ENCODE data around the gene ROBO1. TPM values are rescaled to one million over a fixed set of nuclear protein-coding genes. Genes with fewer than 3 reads are reported as not detected.

ROBO1 gene
- total RNA-seq, 1 donor from 2014 or later, result 43.7 TPM

GRCh38 chr3:79056498-79056897 lies 711.3 kb downstream of the ROBO1 start:
- Mint-ChIP-seq H3K36me3 (ENCODE audit: low read depth) (peaks cover 12% of the 10 kb centered on the region), H3K27ac (ENCODE audit: unreplicated experiment) (no peak overlapping the region), H3K4me1 (ENCODE audit: low read depth) (no peaks in the 10 kb centered on the region), H3K9me3 (ENCODE audit: low read depth) (peaks cover 34% of the 10 kb centered on the region), H3K4me3 (ENCODE audit: unreplicated experiment) (no peak overlapping the region), H3K27me3 (ENCODE audit: low read depth) (no peaks in the 10 kb centered on the region)
- TF ChIP-seq, protein P1, sequence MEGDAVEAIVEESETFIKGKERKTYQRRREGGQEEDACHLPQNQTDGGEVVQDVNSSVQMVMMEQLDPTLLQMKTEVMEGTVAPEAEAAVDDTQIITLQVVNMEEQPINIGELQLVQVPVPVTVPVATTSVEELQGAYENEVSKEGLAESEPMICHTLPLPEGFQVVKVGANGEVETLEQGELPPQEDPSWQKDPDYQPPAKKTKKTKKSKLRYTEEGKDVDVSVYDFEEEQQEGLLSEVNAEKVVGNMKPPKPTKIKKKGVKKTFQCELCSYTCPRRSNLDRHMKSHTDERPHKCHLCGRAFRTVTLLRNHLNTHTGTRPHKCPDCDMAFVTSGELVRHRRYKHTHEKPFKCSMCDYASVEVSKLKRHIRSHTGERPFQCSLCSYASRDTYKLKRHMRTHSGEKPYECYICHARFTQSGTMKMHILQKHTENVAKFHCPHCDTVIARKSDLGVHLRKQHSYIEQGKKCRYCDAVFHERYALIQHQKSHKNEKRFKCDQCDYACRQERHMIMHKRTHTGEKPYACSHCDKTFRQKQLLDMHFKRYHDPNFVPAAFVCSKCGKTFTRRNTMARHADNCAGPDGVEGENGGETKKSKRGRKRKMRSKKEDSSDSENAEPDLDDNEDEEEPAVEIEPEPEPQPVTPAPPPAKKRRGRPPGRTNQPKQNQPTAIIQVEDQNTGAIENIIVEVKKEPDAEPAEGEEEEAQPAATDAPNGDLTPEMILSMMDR (IDR thresholded peaks at IDR 0.05), result no peak
- no peak for DNase-seq (ENCODE audit: low spot score)

- TF ChIP-seq, protein P1 (IDR thresholded peaks at IDR 0.05), result no peak
- Mint-ChIP-seq H3K9me3 (ENCODE audit: low read depth) (peaks cover 53% of the 10 kb centered on the region), H3K27ac (ENCODE audit: unreplicated experiment) (no peak overlapping the region), H3K36me3 (ENCODE audit: low read depth) (peaks cover 15% of the 10 kb centered on the region), H3K4me1 (ENCODE audit: low read depth) (no peaks in the 10 kb centered on the region), H3K4me3 (ENCODE audit: unreplicated experiment) (no peak overlapping the region), H3K27me3 (ENCODE audit: low read depth) (no peaks in the 10 kb centered on the region)
- no peak for DNase-seq (ENCODE audit: low spot score)
These were observed 715.6 kb downstream of the ROBO1 start for GRCh38 chr3:79052054-79052681.

DNA sequence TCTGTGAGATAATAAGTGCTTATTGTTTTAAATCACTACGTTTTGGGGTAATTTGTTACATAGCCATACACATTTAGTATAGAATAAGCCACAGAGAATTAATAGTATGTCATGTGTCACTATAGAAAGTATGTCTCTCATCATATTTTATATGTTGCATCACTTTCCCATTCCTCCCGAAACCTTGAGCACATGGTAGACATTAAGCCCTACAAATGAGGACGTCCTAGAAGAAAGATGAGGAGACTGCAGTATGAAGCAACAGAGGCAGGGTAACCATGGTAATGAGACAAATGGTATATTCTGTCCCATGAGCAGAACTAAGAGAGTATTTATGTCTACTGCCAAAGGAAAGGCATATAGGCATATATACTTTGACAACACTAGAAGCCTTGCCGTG lies 720.2 kb downstream of the ROBO1 start:
- H3K27me3 Mint-ChIP-seq (ENCODE audit: low read depth), result no peaks in the 10 kb centered on the region
- peaks cover 39% of the 10 kb centered on the region for H3K9me3 Mint-ChIP-seq (ENCODE audit: low read depth)
- H3K36me3 Mint-ChIP-seq (ENCODE audit: low read depth), result peaks cover 10% of the 10 kb centered on the region
- TF ChIP-seq, protein P1 (IDR thresholded peaks at IDR 0.05), result no peak
- no peak overlapping the region for H3K4me3 Mint-ChIP-seq (ENCODE audit: unreplicated experiment)
- H3K27ac Mint-ChIP-seq (ENCODE audit: unreplicated experiment), result no peak overlapping the region
- H3K4me1 Mint-ChIP-seq (ENCODE audit: low read depth), result no peaks in the 10 kb centered on the region
- no peak for DNase-seq (ENCODE audit: low spot score)

- Mint-ChIP-seq H3K36me3 (ENCODE audit: low read depth) (no peaks in the 10 kb centered on the region), H3K27ac (ENCODE audit: unreplicated experiment) (no peak overlapping the region), H3K27me3 (ENCODE audit: low read depth) (no peaks in the 10 kb centered on the region), H3K4me1 (ENCODE audit: low read depth) (peaks cover 8% of the 10 kb centered on the region), H3K4me3 (ENCODE audit: unreplicated experiment) (no peak overlapping the region), H3K9me3 (ENCODE audit: low read depth) (no peaks in the 10 kb centered on the region)
- no peak for DNase-seq (ENCODE audit: low spot score)
- TF ChIP-seq, protein P1 (IDR thresholded peaks at IDR 0.05), result no peak
These were observed 726.2 kb downstream of the ROBO1 start for GRCh38 chr3:79041621-79042020.

DNA sequence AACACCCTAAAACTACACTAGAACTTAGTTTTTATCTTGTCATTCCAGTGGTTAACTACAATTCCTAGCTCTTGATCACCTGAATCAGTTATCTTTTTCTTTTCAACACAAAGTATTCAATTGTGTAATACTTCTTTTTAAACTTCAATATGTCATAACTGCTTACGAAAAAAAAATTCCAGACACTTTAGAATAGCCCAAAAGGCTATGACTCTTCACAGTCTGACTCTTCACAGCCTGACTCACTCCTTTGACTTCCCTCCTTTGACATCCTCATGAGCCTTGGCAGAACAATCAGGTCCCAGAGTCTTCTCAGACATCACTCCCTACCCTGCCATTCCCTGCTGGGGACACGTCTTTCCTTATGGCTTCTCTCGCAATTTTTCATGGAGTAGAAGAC lies 727.1 kb downstream of the ROBO1 start:
- no peak for DNase-seq (ENCODE audit: low spot score)
- Mint-ChIP-seq H3K27ac (ENCODE audit: unreplicated experiment) (no peak overlapping the region), H3K4me3 (ENCODE audit: unreplicated experiment) (no peak overlapping the region), H3K36me3 (ENCODE audit: low read depth) (no peaks in the 10 kb centered on the region), H3K27me3 (ENCODE audit: low read depth) (no peaks in the 10 kb centered on the region), H3K4me1 (ENCODE audit: low read depth) (peaks cover 8% of the 10 kb centered on the region), H3K9me3 (ENCODE audit: low read depth) (no peaks in the 10 kb centered on the region)
- TF ChIP-seq, protein P1 (IDR thresholded peaks at IDR 0.05), result no peak
